SK-N-SH treated with all-trans-retinoic acid at 6 μM for 48 hours (cell line): ENCODE data around the gene SLC35D2.

Experiments used
- ATAC-seq: fragments of 200-7000 bp; cut with Tn5 transposase; 3 replicates; pipeline ENCODE4 v1.9.1; 2020; ENCODE audit warnings: mild to moderate bottlenecking, moderate library complexity
- ARNTL ChIP-seq: fragments of 450-650 bp; formaldehyde crosslinking; IDR thresholded peaks from 2 replicates; pipeline ENCODE4 v1.5.0; 2020; ENCODE audit warnings: low read depth, mild to moderate bottlenecking, moderate library complexity, borderline replicate concordance
- BACH2 ChIP-seq: fragments of 250-450 bp; sonication (Bioruptor Pico); IDR thresholded peaks from 2 replicates; pipeline ENCODE4 v1.9.0; 2021; ENCODE audit warnings: mild to moderate bottlenecking, borderline replicate concordance
- CSRNP3 ChIP-seq: fragments of 250-450 bp; sonication (Bioruptor Pico); IDR thresholded peaks from 2 replicates; pipeline ENCODE4 v1.5.1; 2021; ENCODE audit warnings: mild to moderate bottlenecking, moderate library complexity
- ESRRG ChIP-seq: fragments of 250-450 bp; sonication (Bioruptor Pico); IDR thresholded peaks from 2 replicates; pipeline ENCODE4 v1.6.1; 2021; ENCODE audit warnings: mild to moderate bottlenecking
- GLIS3 ChIP-seq: fragments of 250-450 bp; sonication (Bioruptor Pico); IDR thresholded peaks from 2 replicates; pipeline ENCODE4 v1.5.0; 2020; ENCODE audit warnings: mild to moderate bottlenecking, moderate library complexity
- OSR1 ChIP-seq: fragments of 250-450 bp; sonication (Bioruptor Pico); IDR thresholded peaks from 2 replicates; pipeline ENCODE4 v1.8.0; 2022; ENCODE audit warnings: moderate library complexity, mild to moderate bottlenecking, inconsistent platforms
- PPARA ChIP-seq: fragments of 250-450 bp; sonication (Bioruptor Pico); IDR thresholded peaks from 2 replicates; pipeline ENCODE4 v1.5.0; 2020; ENCODE audit warnings: mild to moderate bottlenecking, borderline replicate concordance
- RARB ChIP-seq: fragments of 250-450 bp; sonication (Bioruptor Pico); IDR thresholded peaks from 2 replicates; pipeline ENCODE4 v1.8.0; 2021; ENCODE audit warnings: mild to moderate bottlenecking, moderate library complexity
- SNAI2 ChIP-seq: fragments of 250-450 bp; sonication (Bioruptor Pico); IDR thresholded peaks from 2 replicates; pipeline ENCODE4 v1.5.0; 2020; ENCODE audit warnings: mild to moderate bottlenecking, moderate library complexity
- TCF4 ChIP-seq: fragments of 250-450 bp; sonication (Bioruptor Pico); IDR thresholded peaks from 2 replicates; pipeline ENCODE4 v1.8.0; 2021; ENCODE audit warnings: mild to moderate bottlenecking, moderate library complexity, borderline replicate concordance
- TOX ChIP-seq: fragments of 250-450 bp; sonication (Bioruptor Pico); IDR thresholded peaks from 2 replicates; pipeline ENCODE4 v1.8.0; 2021; ENCODE audit warnings: mild to moderate bottlenecking, moderate library complexity, borderline replicate concordance
- TSHZ2 ChIP-seq: fragments of 250-450 bp; sonication (Bioruptor Pico); IDR thresholded peaks from 2 replicates; pipeline ENCODE4 v1.5.0; 2020; ENCODE audit warnings: mild to moderate bottlenecking, moderate library complexity
- ZC3H10 ChIP-seq: fragments of 250-450 bp; sonication (Bioruptor Pico); IDR thresholded peaks from 2 replicates; pipeline ENCODE4 v1.5.1; 2021; ENCODE audit warnings: mild to moderate bottlenecking, moderate library complexity
- ZFP3 ChIP-seq: fragments of 250-450 bp; sonication (Bioruptor Pico); IDR thresholded peaks from 2 replicates; pipeline ENCODE4 v1.5.0; 2020; ENCODE audit warnings: mild to moderate bottlenecking, moderate library complexity
- ZFP30 ChIP-seq: fragments of 450-650 bp; formaldehyde crosslinking; IDR thresholded peaks from 2 replicates; pipeline ENCODE4 v1.5.0; 2022; ENCODE audit warnings: mild to moderate bottlenecking, moderate library complexity
- ZNF565 ChIP-seq: fragments of 450-650 bp; formaldehyde crosslinking; conservative IDR thresholded peaks from 2 replicates; pipeline ENCODE4 v1.5.0; 2020; ENCODE audit warnings: low read depth, mild to moderate bottlenecking, moderate library complexity
- ZNF70 ChIP-seq: fragments of 450-650 bp; formaldehyde crosslinking; IDR thresholded peaks from 2 replicates; pipeline ENCODE4 v1.5.0; 2020; ENCODE audit warnings: mild to moderate bottlenecking, moderate library complexity
- TF ChIP-seq, protein P1 (sequence below): fragments of 250-450 bp; sonication (Bioruptor Pico); IDR thresholded peaks from 2 replicates; pipeline ENCODE4 v1.8.0; 2020; ENCODE audit warnings: mild to moderate bottlenecking, moderate library complexity, borderline replicate concordance
- TF ChIP-seq, protein P2 (sequence below): fragments of 250-450 bp; sonication (Bioruptor Pico); IDR thresholded peaks from 2 replicates; pipeline ENCODE4 v1.8.0; 2021; ENCODE audit warnings: low read depth, mild to moderate bottlenecking, moderate library complexity, borderline replicate concordance

SLC35D2 gene

DNA sequence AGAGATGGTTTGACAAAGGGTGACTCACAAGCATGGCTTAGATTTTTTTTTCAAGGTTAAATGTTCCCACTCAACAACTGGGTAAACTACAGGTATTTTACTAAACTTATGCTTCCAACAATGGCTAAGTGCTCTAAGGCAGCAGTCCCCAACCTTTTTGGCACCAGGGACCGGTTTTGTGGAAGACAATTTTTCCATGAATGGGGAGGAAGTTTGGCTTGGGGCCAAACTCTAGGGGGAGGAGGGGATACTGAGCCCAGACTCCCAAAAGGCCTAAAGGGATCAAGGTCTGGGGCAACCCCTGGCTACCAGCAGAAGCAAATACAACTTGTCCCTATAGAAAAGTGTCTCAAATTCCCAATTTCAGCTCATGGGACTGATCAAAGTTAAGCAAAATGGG lies 49.6 kb downstream of the SLC35D2 start (continued):
- TF ChIP-seq, protein P1, sequence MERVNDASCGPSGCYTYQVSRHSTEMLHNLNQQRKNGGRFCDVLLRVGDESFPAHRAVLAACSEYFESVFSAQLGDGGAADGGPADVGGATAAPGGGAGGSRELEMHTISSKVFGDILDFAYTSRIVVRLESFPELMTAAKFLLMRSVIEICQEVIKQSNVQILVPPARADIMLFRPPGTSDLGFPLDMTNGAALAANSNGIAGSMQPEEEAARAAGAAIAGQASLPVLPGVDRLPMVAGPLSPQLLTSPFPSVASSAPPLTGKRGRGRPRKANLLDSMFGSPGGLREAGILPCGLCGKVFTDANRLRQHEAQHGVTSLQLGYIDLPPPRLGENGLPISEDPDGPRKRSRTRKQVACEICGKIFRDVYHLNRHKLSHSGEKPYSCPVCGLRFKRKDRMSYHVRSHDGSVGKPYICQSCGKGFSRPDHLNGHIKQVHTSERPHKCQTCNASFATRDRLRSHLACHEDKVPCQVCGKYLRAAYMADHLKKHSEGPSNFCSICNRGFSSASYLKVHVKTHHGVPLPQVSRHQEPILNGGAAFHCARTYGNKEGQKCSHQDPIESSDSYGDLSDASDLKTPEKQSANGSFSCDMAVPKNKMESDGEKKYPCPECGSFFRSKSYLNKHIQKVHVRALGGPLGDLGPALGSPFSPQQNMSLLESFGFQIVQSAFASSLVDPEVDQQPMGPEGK = no peak
- TF ChIP-seq OSR1 (CRISPR knock-in tag) (no peak), ZFP30 (CRISPR knock-in tag) (no peak), BACH2 (CRISPR knock-in tag) (no peak), ZNF565 (CRISPR knock-in tag) (no peak), ESRRG (CRISPR knock-in tag) (no peak)
- TF ChIP-seq, all 23 proteins: peak for 0

GRCh38 chr9:96331236-96331947 lies 52.1 kb downstream of the SLC35D2 start:
- no peak for TF ChIP-seq ZFP30 (CRISPR knock-in tag)
- TF ChIP-seq TCF4 = no peak
- no peak for TF ChIP-seq GLIS3 (CRISPR knock-in tag)
- no peak for TF ChIP-seq RARB
- TF ChIP-seq TOX (CRISPR knock-in tag) = no peak
- TF ChIP-seq, protein P2, sequence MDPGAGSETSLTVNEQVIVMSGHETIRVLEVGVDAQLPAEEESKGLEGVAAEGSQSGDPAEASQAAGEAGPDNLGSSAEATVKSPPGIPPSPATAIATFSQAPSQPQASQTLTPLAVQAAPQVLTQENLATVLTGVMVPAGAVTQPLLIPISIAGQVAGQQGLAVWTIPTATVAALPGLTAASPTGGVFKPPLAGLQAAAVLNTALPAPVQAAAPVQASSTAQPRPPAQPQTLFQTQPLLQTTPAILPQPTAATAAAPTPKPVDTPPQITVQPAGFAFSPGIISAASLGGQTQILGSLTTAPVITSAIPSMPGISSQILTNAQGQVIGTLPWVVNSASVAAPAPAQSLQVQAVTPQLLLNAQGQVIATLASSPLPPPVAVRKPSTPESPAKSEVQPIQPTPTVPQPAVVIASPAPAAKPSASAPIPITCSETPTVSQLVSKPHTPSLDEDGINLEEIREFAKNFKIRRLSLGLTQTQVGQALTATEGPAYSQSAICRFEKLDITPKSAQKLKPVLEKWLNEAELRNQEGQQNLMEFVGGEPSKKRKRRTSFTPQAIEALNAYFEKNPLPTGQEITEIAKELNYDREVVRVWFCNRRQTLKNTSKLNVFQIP = no peak
- TF ChIP-seq OSR1 (CRISPR knock-in tag) = no peak
- TF ChIP-seq ZNF70 (CRISPR knock-in tag) = no peak
- TF ChIP-seq BACH2 (CRISPR knock-in tag) = no peak
- TF ChIP-seq SNAI2 = no peak
- no peak for TF ChIP-seq ZFP3
- no peak for TF ChIP-seq ZNF565 (CRISPR knock-in tag)
- TF ChIP-seq PPARA = no peak
- no peak for TF ChIP-seq ESRRG (CRISPR knock-in tag)
- TF ChIP-seq ZC3H10 (CRISPR knock-in tag) = no peak
- TF ChIP-seq, protein P1 = no peak
- TF ChIP-seq TSHZ2 (CRISPR knock-in tag) = no peak
- no peak for TF ChIP-seq CSRNP3 (CRISPR knock-in tag)

DNA sequence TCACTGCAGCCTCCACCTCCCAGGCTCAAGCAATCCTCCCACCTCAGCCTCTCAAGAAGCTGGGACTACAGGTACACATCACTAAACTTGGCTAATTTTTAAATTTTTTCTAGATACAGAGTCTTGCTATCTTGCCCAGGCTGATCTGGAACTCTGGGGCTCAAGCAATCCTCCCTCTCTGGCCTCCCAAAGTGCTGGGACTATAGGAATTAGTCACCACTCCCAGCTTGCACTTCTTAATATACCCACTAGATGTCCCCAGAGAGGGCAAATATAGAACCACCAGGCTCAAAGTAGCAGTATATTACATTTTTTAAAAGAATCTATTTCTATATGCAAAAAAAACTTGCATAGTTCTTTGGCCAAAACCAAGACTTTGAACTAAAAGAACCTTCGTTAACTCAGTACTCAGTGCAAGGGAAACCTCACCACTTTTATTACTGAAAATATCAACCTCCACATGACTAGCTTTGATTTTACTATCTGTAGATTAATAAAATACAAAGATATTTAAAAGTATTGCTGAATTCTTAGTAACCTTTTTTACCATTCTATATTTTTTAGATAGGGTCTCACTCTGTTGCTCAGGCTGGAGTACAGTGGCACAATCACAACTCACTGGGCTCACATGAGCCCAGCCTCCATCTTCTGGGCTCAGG lies 55.7 kb downstream of the SLC35D2 start:
- peak; percentile 87 for ATAC-seq
- TF ChIP-seq SNAI2 (no peak), ZNF565 (CRISPR knock-in tag) (no peak), ARNTL (CRISPR knock-in tag) (no peak), TCF4 (no peak), BACH2 (CRISPR knock-in tag) (no peak)

More at GRCh38 chr9:96331236-96331947, 52.1 kb downstream of the SLC35D2 start:
- ATAC-seq = peak; percentile 66
